ENCODE measurements around the gene RAD51.

The RAD51 gene

GRCh38 chr15:40776537-40777141 is 81.7 kb downstream of the RAD51 start:
- in situ Hi-C loops (cut with MboI; ENCODE audit: low sequenced_read_pairs): no loop called here
